ENCODE data around the gene ITPKC. TPM values are rescaled to one million over a fixed set of nuclear protein-coding genes. Genes with fewer than 3 reads are reported as not detected.
"Not testable (repeated sequence)": the region's sequence is repeated elsewhere in the genome, so short reads cannot be mapped to it uniquely, and the experiment has no call there.

Gene ITPKC
- total RNA-seq, 1 donor from 2014 or later, result 10.9 TPM

GRCh38 chr19:40724855-40725254, 7.9 kb downstream of the ITPKC start:
- Mint-ChIP-seq H3K27me3 (ENCODE audit: unreplicated experiment) (no peaks in the 10 kb centered on the region), H3K27ac (ENCODE audit: unreplicated experiment) (no peak overlapping the region), H3K36me3 (ENCODE audit: unreplicated experiment) (peaks cover 29% of the 10 kb centered on the region), H3K4me3 (ENCODE audit: unreplicated experiment) (no peak overlapping the region), H3K4me1 (ENCODE audit: unreplicated experiment) (peaks cover 19% of the 10 kb centered on the region), H3K9me3 (ENCODE audit: unreplicated experiment) (no peaks in the 10 kb centered on the region)
- no peak for DNase-seq (ENCODE audit: extremely low spot score, unreplicated experiment)
- TF ChIP-seq, protein P1, sequence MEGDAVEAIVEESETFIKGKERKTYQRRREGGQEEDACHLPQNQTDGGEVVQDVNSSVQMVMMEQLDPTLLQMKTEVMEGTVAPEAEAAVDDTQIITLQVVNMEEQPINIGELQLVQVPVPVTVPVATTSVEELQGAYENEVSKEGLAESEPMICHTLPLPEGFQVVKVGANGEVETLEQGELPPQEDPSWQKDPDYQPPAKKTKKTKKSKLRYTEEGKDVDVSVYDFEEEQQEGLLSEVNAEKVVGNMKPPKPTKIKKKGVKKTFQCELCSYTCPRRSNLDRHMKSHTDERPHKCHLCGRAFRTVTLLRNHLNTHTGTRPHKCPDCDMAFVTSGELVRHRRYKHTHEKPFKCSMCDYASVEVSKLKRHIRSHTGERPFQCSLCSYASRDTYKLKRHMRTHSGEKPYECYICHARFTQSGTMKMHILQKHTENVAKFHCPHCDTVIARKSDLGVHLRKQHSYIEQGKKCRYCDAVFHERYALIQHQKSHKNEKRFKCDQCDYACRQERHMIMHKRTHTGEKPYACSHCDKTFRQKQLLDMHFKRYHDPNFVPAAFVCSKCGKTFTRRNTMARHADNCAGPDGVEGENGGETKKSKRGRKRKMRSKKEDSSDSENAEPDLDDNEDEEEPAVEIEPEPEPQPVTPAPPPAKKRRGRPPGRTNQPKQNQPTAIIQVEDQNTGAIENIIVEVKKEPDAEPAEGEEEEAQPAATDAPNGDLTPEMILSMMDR (IDR thresholded peaks at IDR 0.05), result no peak

- Mint-ChIP-seq H3K4me1 (ENCODE audit: unreplicated experiment) (peaks cover 6% of the 10 kb centered on the region), H3K36me3 (ENCODE audit: unreplicated experiment) (peaks cover 31% of the 10 kb centered on the region), H3K9me3 (ENCODE audit: unreplicated experiment) (no peaks in the 10 kb centered on the region), H3K27me3 (ENCODE audit: unreplicated experiment) (no peaks in the 10 kb centered on the region), H3K27ac (ENCODE audit: unreplicated experiment) (no peak overlapping the region), H3K4me3 (ENCODE audit: unreplicated experiment) (no peak overlapping the region)
- TF ChIP-seq, protein P1 (IDR thresholded peaks at IDR 0.05), result no peak
- DNase-seq (ENCODE audit: extremely low spot score, unreplicated experiment), result no peak
These were observed 9.4 kb downstream of the ITPKC start for GRCh38 chr19:40726279-40726678.

- H3K9me3 Mint-ChIP-seq (ENCODE audit: unreplicated experiment); H3K27me3 Mint-ChIP-seq (ENCODE audit: unreplicated experiment); H3K4me3 Mint-ChIP-seq (ENCODE audit: unreplicated experiment); DNase-seq (ENCODE audit: extremely low spot score, unreplicated experiment); H3K4me1 Mint-ChIP-seq (ENCODE audit: unreplicated experiment); H3K27ac Mint-ChIP-seq (ENCODE audit: unreplicated experiment): not testable (repeated sequence)
- H3K36me3 Mint-ChIP-seq (ENCODE audit: unreplicated experiment), result peaks cover 43% of the 10 kb centered on the region
These were observed 13.2 kb downstream of the ITPKC start for GRCh38 chr19:40730065-40730464.

DNA sequence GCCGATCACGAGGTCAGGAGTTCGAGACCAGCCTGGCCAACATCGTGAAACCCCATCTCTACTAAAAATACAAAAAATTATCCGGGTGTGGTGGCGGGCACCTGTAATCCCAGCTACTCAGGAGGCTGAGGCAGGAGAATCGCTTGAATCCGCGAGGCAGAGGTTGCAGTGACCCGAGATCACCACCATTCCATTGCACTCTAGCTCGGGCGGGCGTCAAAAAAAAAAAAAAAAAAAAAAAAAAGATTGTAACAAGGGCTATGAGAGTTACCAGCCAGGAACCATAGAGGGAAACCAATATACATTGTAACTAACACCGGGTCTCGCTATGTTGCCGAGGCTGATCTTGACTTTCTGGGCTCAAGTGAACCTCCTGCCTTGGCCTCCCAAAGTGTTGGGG, 15.4 kb downstream of the ITPKC start:
- DNase-seq (ENCODE audit: extremely low spot score, unreplicated experiment); H3K9me3 Mint-ChIP-seq (ENCODE audit: unreplicated experiment); H3K27ac Mint-ChIP-seq (ENCODE audit: unreplicated experiment); H3K27me3 Mint-ChIP-seq (ENCODE audit: unreplicated experiment); H3K4me1 Mint-ChIP-seq (ENCODE audit: unreplicated experiment); H3K4me3 Mint-ChIP-seq (ENCODE audit: unreplicated experiment): not testable (repeated sequence)
- peaks cover 46% of the 10 kb centered on the region for H3K36me3 Mint-ChIP-seq (ENCODE audit: unreplicated experiment)

- Mint-ChIP-seq H3K4me1 (ENCODE audit: unreplicated experiment) (no peaks in the 10 kb centered on the region), H3K27ac (ENCODE audit: unreplicated experiment) (no peak overlapping the region), H3K36me3 (ENCODE audit: unreplicated experiment) (peaks cover 45% of the 10 kb centered on the region), H3K4me3 (ENCODE audit: unreplicated experiment) (no peak overlapping the region), H3K9me3 (ENCODE audit: unreplicated experiment) (no peaks in the 10 kb centered on the region), H3K27me3 (ENCODE audit: unreplicated experiment) (no peaks in the 10 kb centered on the region)
- no peak for DNase-seq (ENCODE audit: extremely low spot score, unreplicated experiment)
- TF ChIP-seq, protein P1 (IDR thresholded peaks at IDR 0.05), result no peak
These were observed 16.2 kb downstream of the ITPKC start for GRCh38 chr19:40733149-40733548.

DNA sequence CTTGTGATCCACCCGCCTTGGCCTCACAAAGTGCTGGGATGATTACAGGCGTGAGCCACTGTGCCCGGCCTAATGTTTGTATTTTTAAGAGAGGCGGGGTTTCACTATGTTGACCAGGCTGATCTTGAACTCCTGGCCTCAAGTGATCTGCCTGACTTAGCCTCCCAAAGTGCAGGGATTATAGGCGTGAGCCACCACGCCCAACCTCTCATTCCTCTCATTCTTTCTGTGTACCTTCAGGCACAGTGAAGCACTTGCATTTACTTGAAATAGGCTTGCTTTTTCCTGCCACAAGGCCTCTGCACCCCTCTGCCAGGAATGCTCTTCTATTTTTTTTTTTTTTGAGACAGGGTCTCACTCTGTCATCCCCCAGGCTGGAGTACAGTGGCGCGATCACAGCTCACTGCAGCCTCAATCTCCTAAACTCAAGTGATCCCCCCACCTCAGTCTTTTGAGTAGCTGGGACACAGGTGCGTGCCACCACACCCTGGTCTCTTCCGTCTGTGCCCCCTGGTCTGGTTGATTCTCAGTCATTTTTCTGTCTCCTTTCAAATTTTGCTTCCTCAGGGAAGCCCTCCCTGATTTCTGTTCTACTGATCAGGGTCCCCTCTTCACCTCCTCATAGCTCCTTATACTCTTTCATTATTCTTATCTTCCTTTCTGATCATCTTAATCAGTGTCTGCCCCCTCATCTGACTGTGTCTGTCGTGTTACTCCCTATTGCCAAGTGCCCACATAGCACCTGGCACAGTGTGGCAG, 18.3 kb downstream of the ITPKC start:
- H3K4me3 Mint-ChIP-seq (ENCODE audit: unreplicated experiment), result no peak overlapping the region
- H3K36me3 Mint-ChIP-seq (ENCODE audit: unreplicated experiment), result peaks cover 47% of the 10 kb centered on the region
- no peaks in the 10 kb centered on the region for H3K9me3 Mint-ChIP-seq (ENCODE audit: unreplicated experiment)
- H3K4me1 Mint-ChIP-seq (ENCODE audit: unreplicated experiment), result no peaks in the 10 kb centered on the region
- H3K27ac Mint-ChIP-seq (ENCODE audit: unreplicated experiment), result no peak overlapping the region
- DNase-seq (ENCODE audit: extremely low spot score, unreplicated experiment), result no peak
- H3K27me3 Mint-ChIP-seq (ENCODE audit: unreplicated experiment), result no peaks in the 10 kb centered on the region
- TF ChIP-seq, protein P1 (IDR thresholded peaks at IDR 0.05), result no peak

Measured in osteocyte (in vitro differentiated cells).